Adrenal gland (tissue), 12 donors: ENCODE measurements around the gene CBFA2T3. TPM values are rescaled to one million over a fixed set of nuclear protein-coding genes. Genes with fewer than 3 reads are reported as not detected.
"Not testable (repeated sequence)": the region's sequence is repeated elsewhere in the genome, so short reads cannot be mapped to it uniquely, and the experiment has no call there.

Experiments used
- DNase-seq, 7 donors: peaks; one replicate each; pipeline ENCODE4 v3.0.0-alpha.2; 2019 to 2020
- H3K27ac ChIP-seq, 5 donors: fragments of 200-600 bp; sonication (generic) in 4 of 5; 1 replicate in 3 of 5; 2 replicates in 2 of 5; pipeline versions ENCODE4 v1.5.1 to v1.8.0; 2016 to 2020; ENCODE audit warnings: mild to moderate bottlenecking in 1 of 5
- H3K27me3 ChIP-seq: fragments of 200-600 bp; 2 replicates; pipeline ENCODE4 v1.8.0; 2021
- H3K36me3 ChIP-seq, 2 donors: fragments of 200-600 bp; replicated peaks in 1 of 2; 1 replicate in 1 of 2; 2 replicates in 1 of 2; pipeline versions ENCODE4 v1.5.1 to v1.8.0; 2018 to 2022
- H3K4me1 ChIP-seq, 2 donors: fragments of 200-600 bp; replicated peaks in 1 of 2; 1 replicate in 1 of 2; 2 replicates in 1 of 2; pipeline versions ENCODE4 v1.5.1 to v1.8.0; 2018 to 2021
- H3K4me3 ChIP-seq, 4 donors: fragments of 200-600 bp; sonication (generic) in 3 of 4; one replicate each; pipeline ENCODE4 v1.5.1; 2016 to 2018
- H3K9me3 ChIP-seq, 3 donors: fragments of 200-600 bp; sonication (generic) in 1 of 3; replicated peaks in 1 of 3; 1 replicate in 2 of 3; 2 replicates in 1 of 3; pipeline versions ENCODE4 v1.5.1 to v1.8.0; 2016 to 2021
- CTCF ChIP-seq, 6 experiments: fragments of 450-650 bp in 4 of 6; fragments of 200-600 bp in 2 of 6; sonication (generic) in 1 of 6; IDR thresholded peaks; 1 replicate in 5 of 6; 2 replicates in 1 of 6; pipeline versions ENCODE4 v1.5.1 to v1.8.0; 2016 to 2021; ENCODE audit warnings: antibody characterized with exemption in 6 of 6, mild to moderate bottlenecking in 2 of 6, moderate library complexity in 1 of 6
- POLR2A ChIP-seq, 2 donors: fragments of 450-650 bp; IDR thresholded peaks; one replicate each; pipeline ENCODE4 v1.6.1; 2017; ENCODE audit warnings: antibody characterized with exemption in 2 of 2, mild to moderate bottlenecking in 2 of 2, moderate library complexity in 1 of 2
- WGBS, 4 donors: extraction: QIAGEN DNeasy Blood & Tissue Kit in 2 of 4; methylation state at CpG; one replicate each; pipeline versions ENCODE4 v1.1.5 to v1.1.7; 2013 to 2017; 5-methylcytosine and 5-hydroxymethylcytosine counted together
- intact Hi-C, 2 donors: fragments of 100-400 bp; cut with DNase I; formaldehyde crosslinking; loops; one replicate each; pipeline versions ENCODE4 v1.14.1 to v1.15.0; 2022 to 2023
- polyA plus RNA-seq, 3 donors: library from polyadenylated mRNA; stranded (reverse); fragments of 200-250 nt in 2 of 3; fragments of 350-450 nt in 1 of 3; fragmentation: Illumina TruSeq in 1 of 3; extraction: RNeasy Lipid Tissue Mini Kit (QIAGEN cat#74804) in 1 of 3; gene quantifications; one replicate each; pipeline ENCODE4 v1.2.3, GENCODE V29; 2013 to 2014
- total RNA-seq, 9 donors: library from RNA; depleted of rRNA in 4 of 9; stranded (reverse); fragments of >200 nt in 4 of 9; fragments of 120-200 nt in 1 of 9; fragmentation: NEBNext Ultra II Directional in 1 of 9; extraction: Animal tissue kit (Norgen Biotek cat#: 25700) in 1 of 9; gene quantifications; one replicate each; pipeline versions ENCODE4 v1.1.0 to v1.2.4, GENCODE V29; 2013 to 2023
- donor health status: healthy with polysubstance abuse.
- donor health status: Bipolar disorder and iron deficiency.
- donor health status: DM: yes; HTN: yes; CAD: no.
- donor health status: DM: no; HTN: no; CAD: no.
- donor health status: DM: no; HTN: no; CAD: no.
- donor health status: DM: yes; HTN: yes; CAD: no.

Gene CBFA2T3
- total and polyA plus RNA-seq, 12 donors: 0.30 to 16.9 (median 2.2) TPM

GRCh38 chr16:88919936-88920335 is 57.1 kb downstream of the CBFA2T3 start:
- H3K36me3 ChIP-seq: no peaks in the 10 kb centered on the region
- peaks cover 26 to 45% of the 10 kb centered on the region in 2 donors for H3K4me1 ChIP-seq
- H3K27ac ChIP-seq: no peak overlapping the region
- no peak overlapping the region for H3K4me3 ChIP-seq
- 90 to 98% (median 94%) methylated on average over 9 to 12 of the region's 12 CpGs for WGBS, 4 donors
- DNase-seq: no peak
- TF ChIP-seq CTCF (IDR thresholded peaks at IDR 0.05) (no peak), POLR2A (IDR thresholded peaks at IDR 0.05) (no peak)
- no peaks in the 10 kb centered on the region for H3K27me3 ChIP-seq
- H3K9me3 ChIP-seq: no peaks in the 10 kb centered on the region
- intact Hi-C loops: no loop called here

- H3K4me3 ChIP-seq, H3K27ac ChIP-seq, H3K9me3 ChIP-seq, intact Hi-C loops, H3K27me3 ChIP-seq, DNase-seq, H3K36me3 ChIP-seq: not testable (repeated sequence)
- 90 to 95% (median 93%) methylated on average over 8 of the region's 8 CpGs for WGBS, 4 donors
- H3K4me1 ChIP-seq: peaks cover 17 to 35% of the 10 kb centered on the region in 2 donors
Measured at GRCh38 chr16:88918896-88919295, 58.1 kb downstream of the CBFA2T3 start.

GRCh38 chr16:88917915-88918627 is 58.9 kb downstream of the CBFA2T3 start:
- 80 to 89% (median 88%) methylated on average over 10 to 19 of the region's 19 CpGs for WGBS, 4 donors

GRCh38 chr16:88917146-88917914 is 59.7 kb downstream of the CBFA2T3 start:
- WGBS, 4 donors: 81 to 87% (median 85%) methylated on average over 21 to 30 of the region's 30 CpGs
- Histone ChIP-seq H3K4me3 (no peak overlapping the region), H3K27me3 (no peaks in the 10 kb centered on the region), H3K9me3 (no peaks in the 10 kb centered on the region), H3K36me3 (no peaks in the 10 kb centered on the region), H3K4me1 (peaks cover 11 to 19% of the 10 kb centered on the region in 2 donors), H3K27ac (no peak overlapping the region)
- DNase-seq: no peak
- TF ChIP-seq CTCF (IDR thresholded peaks at IDR 0.05): no peak
- no peak for TF ChIP-seq POLR2A (IDR thresholded peaks at IDR 0.05)
- intact Hi-C loops: no loop called here

More at GRCh38 chr16:88917915-88918627, 58.9 kb downstream of the CBFA2T3 start:
- peaks cover 11 to 27% of the 10 kb centered on the region in 2 donors for H3K4me1 ChIP-seq
- H3K9me3 ChIP-seq: no peaks in the 10 kb centered on the region
- H3K27me3 ChIP-seq: no peaks in the 10 kb centered on the region
- H3K27ac ChIP-seq: no peak overlapping the region
- TF ChIP-seq POLR2A (IDR thresholded peaks at IDR 0.05) (no peak), CTCF (IDR thresholded peaks at IDR 0.05) (no peak)
- no peak for DNase-seq
- no peaks in the 10 kb centered on the region for H3K36me3 ChIP-seq
- intact Hi-C loops: no loop called here
- H3K4me3 ChIP-seq: no peak overlapping the region
